Measurements from ENCODE around the gene SFSWAP.
"Not testable (repeated sequence)": the region's sequence is repeated elsewhere in the genome, so short reads cannot be mapped to it uniquely, and the experiment has no call there.

The SFSWAP gene

DNA sequence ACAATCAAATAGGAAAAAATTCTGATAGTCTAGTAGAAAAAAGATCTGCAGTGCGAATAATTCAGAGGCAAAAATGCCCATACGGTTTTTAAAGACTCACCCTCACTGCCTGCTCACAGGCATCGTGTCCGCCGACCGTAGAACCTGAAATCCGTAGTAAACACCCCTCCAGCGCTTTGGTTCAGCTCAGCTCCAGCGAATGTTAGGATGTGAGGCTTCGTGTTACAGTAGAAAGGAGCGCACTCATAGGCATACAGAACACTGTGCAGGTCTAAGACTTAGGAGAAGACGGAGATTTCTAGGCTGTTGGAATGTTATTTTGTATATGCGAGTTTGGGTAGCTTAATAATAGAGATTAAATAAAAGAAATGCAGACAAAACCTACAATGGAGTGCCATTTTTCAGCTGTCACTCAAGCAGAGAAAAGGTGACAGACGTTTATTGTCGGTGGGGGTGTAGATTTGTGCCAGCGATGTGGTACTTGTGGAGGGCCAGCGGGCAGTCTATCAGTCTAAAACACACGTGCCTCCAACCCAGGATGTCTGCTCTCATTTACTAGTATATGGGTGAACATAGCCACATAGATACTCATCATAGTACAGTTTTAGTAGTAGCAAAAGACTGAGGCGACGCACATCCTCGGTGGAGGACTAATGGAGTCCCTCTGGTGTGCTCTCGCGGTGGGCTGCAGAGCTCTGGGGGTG, 25.7 kb downstream of the SFSWAP start:
- DNase-seq (ENCODE audit: low spot score) = no peak

DNA sequence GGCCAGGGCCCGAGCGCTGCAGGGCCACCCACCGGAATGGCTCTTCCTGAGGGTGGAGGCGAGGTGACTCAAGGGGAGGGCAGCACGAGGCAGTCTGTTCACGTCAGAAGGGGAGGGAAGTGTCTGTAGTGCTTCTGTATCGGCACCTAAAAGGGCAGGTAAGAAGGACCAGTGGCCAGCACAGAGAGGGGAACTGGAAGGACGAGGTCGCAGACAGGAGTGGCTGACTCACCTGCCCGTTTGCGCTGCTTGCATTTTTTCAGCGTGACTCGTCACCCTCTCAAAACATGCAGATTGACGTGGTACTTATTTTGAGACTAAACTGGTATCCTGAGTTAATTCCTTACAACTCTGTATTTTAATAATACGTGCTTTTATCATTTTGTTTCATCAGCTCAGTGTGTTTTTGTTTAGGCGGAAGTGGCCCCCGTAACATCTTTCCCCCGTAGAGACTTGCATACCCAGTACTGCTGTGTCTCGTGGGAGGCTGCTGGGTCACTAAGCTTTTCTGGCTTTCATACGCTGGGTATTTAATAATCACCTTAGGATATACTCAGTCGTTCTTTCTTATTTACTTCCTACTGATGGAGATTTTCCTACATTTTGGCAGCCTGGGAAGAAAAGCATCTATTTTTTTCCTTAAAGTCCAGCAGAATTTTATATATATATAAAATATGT, 26.4 kb downstream of the SFSWAP start:
- no peak for DNase-seq (ENCODE audit: low spot score)

GRCh38 chr12:131738196-131738595, 27.3 kb downstream of the SFSWAP start:
- DNase-seq (ENCODE audit: low spot score) = peak; percentile 88

GRCh38 chr12:131740626-131741025, 29.7 kb downstream of the SFSWAP start:
- no peak for DNase-seq (ENCODE audit: low spot score)

GRCh38 chr12:131742761-131743160, 31.9 kb downstream of the SFSWAP start:
- DNase-seq (ENCODE audit: low spot score) = not testable (repeated sequence)

GRCh38 chr12:131743410-131743809, 32.5 kb downstream of the SFSWAP start:
- DNase-seq (ENCODE audit: low spot score) = not testable (repeated sequence)

- not testable (repeated sequence) for DNase-seq (ENCODE audit: low spot score)
Observed at GRCh38 chr12:131743880-131744279, 33.0 kb downstream of the SFSWAP start.

GRCh38 chr12:131744675-131745074, 33.8 kb downstream of the SFSWAP start:
- not testable (repeated sequence) for DNase-seq (ENCODE audit: low spot score)

GRCh38 chr12:131745706-131746105, 34.8 kb downstream of the SFSWAP start:
- no peak for DNase-seq (ENCODE audit: low spot score)

DNA sequence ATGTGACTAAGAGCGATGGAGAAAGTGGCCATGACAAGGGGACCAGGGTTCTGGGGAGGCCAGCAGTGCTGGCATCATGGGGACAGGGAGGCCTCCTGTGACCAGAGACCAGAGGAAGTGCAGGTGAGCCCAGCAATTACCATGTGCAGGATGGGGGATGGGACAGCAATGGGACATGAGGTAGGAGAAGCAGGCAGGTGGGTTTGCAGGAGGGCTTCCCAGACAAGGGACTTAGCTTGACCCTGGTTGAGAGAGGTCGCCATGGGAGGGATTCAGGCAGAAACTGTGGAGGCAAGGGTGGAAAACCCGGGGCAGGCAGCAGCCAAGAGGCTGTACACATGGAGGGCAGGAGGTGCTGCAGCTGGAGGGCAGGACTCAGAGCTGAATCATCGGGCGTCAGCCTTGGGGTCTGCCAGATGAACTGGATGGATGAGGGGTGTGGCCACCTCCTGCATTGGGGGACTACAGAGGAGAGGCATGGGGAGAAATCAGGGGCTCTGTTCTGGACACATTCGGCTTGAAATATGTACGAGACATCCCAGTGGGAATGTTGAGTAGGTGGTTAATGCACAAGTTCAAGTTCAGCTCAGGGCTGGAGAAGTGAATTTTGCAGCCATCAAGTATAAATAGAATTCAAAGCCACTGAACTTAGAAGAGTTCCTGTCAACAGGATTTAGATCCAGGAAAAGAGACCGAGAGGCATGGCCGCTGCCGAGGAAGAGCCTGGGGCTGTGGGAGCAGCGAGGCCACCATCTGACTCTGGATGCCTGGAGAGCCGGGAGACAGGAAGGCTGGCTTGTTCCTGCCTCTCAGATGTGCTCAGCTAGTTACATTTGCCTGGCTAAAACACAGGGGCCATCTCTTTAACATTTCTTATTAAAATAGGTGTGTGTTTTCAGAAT, 36.6 kb downstream of the SFSWAP start:
- no peak for DNase-seq (ENCODE audit: low spot score)

DNA sequence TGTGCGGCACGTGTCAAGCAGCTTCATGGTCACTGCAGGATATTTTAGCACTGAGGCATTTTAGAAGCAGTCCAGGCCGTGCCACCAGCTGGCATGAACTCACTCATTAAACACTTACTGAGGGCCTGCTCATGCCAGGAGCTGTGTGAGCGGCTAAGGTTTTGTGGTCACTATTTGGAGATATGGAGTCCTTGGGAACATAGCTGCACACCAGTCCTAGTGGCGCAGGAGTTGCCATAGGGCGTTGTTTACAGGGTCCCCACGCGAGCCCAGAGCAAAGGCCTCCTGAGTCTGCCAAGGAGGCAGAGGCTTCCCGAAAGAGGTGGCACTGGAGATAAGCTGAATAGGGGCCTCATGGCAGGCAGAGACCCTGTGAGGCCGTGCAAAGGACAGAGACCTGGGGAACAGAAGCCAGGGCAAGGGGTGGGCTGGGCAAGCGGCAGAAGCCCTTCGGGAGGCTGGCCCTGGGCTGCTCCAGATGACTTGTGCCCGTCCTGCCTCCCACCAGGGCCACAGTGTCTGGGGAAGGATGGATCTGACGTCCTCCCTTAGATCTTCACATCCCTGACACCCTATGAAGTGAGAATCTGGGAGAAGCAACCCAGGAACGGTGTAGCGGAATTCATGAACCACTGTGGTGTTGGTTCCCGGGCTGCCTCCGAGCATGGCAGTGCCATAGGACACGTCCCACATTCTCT, 38.9 kb downstream of the SFSWAP start:
- DNase-seq (ENCODE audit: low spot score) = no peak

DNA sequence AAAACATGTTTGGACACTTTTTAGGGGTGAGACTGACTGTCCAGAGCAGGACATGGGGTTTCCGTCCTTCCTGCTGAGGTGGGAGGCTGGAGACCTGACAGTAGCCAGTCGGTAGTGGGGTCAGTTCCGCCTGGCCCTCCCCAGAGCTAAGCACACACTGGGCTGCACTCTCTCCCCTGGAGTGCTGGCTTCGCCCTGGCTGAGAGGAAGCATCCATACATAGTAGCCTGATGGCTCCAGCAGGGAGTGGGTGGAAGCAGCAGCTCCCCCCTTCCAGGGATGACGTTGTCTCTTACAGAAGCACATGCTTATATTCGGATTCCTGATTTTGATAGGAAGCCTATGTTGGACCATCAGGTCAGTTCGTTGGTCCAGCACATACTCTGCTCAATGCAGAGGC, 40.4 kb downstream of the SFSWAP start:
- DNase-seq (ENCODE audit: low spot score) = no peak

DNA sequence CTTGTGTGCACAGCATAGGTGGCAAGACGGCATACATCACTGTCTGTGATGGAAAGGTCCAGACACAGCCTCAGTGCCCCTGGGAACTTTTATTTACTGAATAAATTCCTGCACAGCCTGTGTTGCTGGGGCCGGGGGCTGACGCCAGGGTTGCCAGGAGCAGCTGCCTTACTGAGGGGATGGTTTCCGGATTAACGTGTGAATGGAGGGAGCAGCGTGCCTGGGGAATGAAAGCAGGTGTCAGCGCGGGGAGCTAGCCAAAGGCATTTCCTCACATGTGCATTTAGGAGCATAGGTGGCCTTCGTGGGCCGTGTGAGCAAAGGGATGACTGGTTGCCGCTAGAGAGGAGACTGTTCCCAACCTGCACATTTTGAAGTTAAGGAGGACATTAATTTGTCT, 41.6 kb downstream of the SFSWAP start:
- DNase-seq (ENCODE audit: low spot score) = no peak

- DNase-seq (ENCODE audit: low spot score) = no peak
Observed at GRCh38 chr12:131753005-131753404, 42.1 kb downstream of the SFSWAP start.

DNA sequence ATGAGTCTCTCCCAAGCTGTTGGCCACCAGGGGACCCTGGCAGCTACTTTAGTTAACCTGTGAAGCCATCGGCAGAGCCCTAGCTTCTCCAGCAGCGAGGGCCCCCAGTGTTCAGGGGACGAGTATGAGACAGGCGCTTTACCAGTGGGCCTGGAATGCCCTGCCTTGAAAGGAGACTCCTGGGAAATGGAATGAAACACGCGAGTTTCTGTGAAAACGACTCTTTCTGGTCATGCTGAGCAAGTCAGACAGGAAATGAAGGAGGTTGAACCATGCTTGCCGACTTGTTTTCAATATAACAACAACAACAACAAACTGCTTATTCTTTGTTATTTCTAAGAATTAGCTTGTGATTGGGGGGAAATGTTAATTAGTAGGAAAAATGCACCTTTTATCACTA, 42.9 kb downstream of the SFSWAP start:
- no peak for DNase-seq (ENCODE audit: low spot score)

GRCh38 chr12:131754184-131754583, 43.3 kb downstream of the SFSWAP start:
- DNase-seq (ENCODE audit: low spot score) = no peak

DNA sequence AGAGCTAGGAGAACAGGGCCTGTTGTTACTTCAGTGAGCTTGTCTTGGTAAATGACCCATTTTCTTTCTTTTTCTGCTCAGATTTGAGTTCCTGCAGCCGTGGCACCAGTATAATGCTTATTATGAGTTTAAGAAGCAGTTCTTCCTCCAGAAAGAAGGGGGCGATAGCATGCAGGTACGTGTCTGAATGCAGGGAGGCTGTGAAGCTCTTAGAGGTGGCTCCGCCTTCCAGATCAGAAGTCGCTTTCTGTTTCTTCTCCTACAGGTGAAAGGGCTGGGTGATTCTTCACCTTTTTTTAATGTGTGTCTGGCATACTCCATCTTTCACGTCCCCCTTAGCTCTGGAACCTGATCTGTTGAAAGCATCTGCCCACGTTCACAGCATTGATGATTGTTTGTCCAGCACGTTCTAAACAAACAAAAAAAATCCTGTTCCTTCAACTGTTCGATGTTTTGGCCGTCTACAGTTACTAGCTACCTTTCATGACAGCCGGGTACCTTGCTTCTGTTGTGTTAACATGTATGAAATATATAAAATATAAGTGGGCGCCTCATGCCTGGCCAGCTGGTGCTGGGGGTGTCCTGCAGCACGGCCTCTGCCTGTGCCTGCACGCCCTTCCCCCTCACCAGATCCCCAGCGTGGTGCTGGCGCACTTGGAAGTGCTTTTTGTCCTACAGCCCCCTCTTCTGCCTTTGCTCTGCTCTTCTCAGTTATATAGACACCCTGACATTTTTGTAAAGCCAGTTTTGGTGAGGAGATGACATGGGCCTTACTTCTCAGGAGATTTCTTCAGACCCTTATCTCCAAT, 44.6 kb downstream of the SFSWAP start:
- no peak for DNase-seq (ENCODE audit: low spot score)

- no peak for DNase-seq (ENCODE audit: low spot score)
Observed at GRCh38 chr12:131756441-131756840, 45.6 kb downstream of the SFSWAP start.

GRCh38 chr12:131757111-131757510, 46.2 kb downstream of the SFSWAP start:
- no peak for DNase-seq (ENCODE audit: low spot score)

GRCh38 chr12:131758016-131758739, 47.3 kb downstream of the SFSWAP start:
- no peak for DNase-seq (ENCODE audit: low spot score)

DNA sequence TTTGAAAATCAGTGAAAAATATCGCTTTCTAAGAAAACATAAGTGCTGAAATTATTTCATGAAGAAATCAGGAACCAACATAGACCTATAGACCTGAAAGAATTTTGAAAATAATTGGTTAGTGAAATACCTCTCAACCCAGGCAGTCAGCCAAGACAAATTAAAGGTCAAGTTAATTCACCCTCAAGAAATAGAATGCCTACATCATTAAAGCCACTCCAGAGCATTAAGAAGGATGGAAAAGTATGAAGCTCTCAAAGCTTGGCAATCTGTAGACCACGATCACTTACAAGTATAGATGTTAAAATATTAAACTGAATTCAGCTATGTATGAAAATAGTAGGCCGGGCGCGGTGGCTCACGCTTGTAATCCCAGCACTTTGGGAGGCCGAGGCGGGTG, 48.3 kb downstream of the SFSWAP start:
- no peak for DNase-seq (ENCODE audit: low spot score)
